Activated CD4-positive, CD25-positive, alpha-beta regulatory T cell treated with anti-CD3 and anti-CD28 coated beads, Interleukin-2, amount 50 U/mL, for 24 hours (primary cell): ENCODE measurements around the gene CELF2.
A peak's percentile ranks its signal among the peaks of the same experiment; 100 is the strongest.

Experiments
- ATAC-seq, 2 donors: fragments of 150-1000 bp; cut with Tn5 transposase; one replicate each; pipeline ENCODE4 v1.10.0; 2021; ENCODE audit warnings: mild to moderate bottlenecking in 1 of 2, moderate library complexity in 1 of 2

CELF2 gene

DNA sequence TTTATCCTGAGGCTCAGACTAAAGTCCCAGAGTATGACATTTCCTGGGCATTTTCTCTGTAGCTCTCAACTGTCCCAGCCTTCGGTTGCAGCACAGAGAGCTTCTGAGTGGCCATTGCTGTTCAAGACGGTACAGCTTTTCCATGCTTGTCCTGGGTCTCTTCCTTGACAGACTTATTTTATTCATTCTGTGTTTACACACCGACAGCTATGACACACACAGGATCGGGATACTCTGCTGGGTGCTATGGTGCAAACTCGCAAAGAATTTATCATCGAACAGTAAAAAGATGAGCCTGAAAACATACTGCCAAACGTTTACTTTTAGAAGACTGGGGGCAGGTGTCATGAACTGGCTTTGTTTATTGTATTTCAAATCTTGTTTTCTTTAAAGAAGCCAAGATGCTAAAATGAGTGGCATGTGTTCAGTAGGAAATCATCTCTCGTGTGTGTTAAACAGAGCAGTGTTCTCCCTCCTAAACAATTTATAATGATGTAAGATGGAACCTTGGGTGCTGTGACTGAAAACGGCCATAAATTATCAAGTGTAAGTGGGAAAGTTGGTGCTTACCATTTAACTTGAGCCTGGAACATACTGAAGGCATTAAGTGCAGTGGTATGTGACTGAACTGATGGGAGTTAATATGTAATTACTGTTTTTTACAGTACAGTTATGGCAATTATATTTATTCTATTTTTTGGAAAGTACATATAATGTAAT is 120.8 kb downstream of the CELF2 start:
- no peak for ATAC-seq

GRCh38 chr10:11140963-11141362 is 123.3 kb downstream of the CELF2 start:
- no peak for ATAC-seq

DNA sequence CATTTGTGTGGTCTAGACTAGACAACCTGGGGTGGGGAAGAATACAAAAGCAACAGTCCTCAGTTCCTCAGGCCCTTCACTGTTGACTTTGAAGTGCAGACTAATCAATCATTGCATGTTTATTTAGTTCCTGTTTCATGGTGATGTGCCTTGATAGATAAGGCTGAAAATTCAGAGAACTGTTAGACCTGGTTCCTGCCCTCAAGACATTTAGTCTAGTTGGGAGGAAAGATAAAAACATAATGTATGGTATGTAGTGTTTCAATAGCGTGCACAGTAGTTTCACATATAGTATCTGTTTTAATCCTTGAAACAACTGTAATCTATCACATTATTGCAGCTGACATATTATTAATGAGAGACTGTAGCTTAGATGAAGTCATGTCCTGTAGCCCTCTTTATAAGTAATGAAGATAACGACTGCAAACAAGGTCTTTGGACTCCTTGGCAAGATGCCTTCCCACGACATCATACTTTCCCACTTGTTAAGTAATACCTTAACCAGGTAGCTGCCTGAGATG is 124.0 kb downstream of the CELF2 start:
- ATAC-seq, result peak; percentile 46 to 60

DNA sequence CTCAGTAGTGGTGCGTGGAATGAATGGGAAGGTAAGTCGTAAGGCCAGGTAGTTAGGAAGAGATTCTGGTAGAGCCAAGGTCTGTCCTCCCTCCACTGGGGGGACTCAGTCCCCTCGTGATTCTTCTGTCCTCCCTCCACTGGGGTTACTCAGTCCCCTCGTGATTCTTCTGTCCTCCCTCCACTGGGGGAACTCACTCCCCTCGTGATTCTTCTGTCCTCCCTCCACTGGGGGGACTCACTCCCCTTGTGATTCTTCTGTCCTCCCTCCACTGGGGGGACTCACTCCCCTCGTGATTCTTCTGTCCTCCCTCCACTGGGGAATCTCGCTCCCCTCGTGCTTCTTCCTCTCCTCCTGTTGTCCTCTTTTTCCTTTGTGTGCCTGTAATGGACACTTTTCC is 125.1 kb downstream of the CELF2 start:
- ATAC-seq, result no peak

GRCh38 chr10:11143242-11143641 is 125.6 kb downstream of the CELF2 start:
- ATAC-seq, result no peak

GRCh38 chr10:11144626-11145494 is 127.2 kb downstream of the CELF2 start:
- no peak for ATAC-seq

GRCh38 chr10:11145495-11145855 is 127.8 kb downstream of the CELF2 start:
- peak; percentile 53 to 59 for ATAC-seq

- no peak for ATAC-seq
These were observed 128.9 kb downstream of the CELF2 start for GRCh38 chr10:11146402-11147171.

DNA sequence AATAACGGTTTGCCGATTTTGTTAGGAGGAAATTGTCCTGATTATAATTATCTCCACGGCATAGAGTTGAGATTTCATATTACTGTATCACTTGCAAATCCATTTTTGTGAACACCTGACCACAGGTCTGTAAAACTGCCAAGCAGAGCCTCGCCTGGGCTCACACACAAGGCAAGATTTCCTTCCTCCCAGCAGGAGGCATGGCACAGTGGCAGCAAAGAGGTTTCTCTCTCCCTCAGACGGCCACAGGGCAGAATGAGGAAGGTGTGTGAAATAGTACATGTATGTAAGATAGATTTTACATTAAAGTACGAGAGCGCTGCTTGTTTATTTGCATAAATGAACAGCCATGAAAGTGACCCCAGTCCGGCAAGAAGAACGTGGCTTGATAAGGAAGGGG is 130.1 kb downstream of the CELF2 start:
- ATAC-seq, result no peak

- ATAC-seq, result no peak
These were observed 130.7 kb downstream of the CELF2 start for GRCh38 chr10:11148142-11149028.

DNA sequence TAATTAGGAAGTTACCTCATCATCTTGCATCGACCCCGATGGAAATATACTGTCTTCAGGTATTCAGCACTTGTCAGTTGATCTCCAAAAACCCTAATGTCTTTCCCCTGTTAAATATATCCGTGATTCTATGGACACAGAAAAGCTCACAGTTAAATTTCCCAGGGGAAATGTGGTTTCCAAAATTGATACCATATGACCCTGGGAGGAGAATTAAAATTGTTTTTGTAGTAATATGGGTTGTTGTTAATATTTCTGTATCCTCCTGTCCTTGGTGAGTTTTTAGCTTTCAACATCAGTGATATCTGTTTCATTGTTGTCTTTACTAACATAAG is 132.1 kb downstream of the CELF2 start:
- ATAC-seq, result no peak

DNA sequence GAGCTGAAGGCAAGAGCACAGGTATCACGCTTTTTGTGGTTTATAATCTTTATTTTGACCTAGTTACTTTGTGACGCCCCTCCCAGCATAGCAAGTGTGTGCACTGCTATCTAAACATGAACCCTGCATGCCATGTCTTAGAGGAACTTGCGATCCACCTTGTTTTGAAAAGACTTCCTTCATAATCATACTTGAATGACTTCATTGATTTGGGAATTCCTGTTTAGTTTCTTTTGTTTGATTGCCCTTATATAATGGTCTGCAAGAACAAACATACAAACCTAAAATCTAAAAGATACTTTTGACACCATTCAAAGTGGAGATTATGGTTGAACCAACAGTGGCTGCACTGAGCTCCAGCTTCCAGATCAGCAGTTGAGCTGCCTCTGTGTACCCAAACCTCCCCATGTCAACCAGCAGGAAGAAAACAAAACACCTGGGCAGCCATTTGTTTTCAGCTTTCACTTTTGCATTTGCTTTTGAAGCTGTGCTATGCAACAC is 132.6 kb downstream of the CELF2 start:
- ATAC-seq, result peak in 1 of 2 donors; percentile 30

GRCh38 chr10:11150879-11151415 is 133.3 kb downstream of the CELF2 start:
- no peak for ATAC-seq

GRCh38 chr10:11152801-11153200 is 135.1 kb downstream of the CELF2 start:
- ATAC-seq, result no peak

DNA sequence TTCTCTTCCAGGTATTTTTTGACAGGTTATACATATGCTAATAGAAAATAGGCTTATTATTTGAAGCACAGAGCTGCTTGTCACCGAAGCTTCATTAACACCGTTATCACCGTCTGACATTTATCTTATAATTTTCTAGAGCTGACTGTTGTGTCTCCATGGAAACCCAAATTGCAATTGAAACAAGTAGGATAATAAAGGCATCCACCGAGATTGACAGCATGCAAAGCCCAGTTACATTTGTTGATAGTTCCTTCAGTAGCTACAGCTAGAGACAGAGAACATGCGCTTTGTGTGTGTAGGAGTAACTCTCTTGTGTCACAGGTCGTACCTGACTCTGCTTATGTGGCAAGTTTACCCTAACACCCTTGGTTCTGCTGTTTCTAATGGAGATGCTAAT is 135.6 kb downstream of the CELF2 start:
- ATAC-seq, result no peak

- no peak for ATAC-seq
These were observed 136.1 kb downstream of the CELF2 start for GRCh38 chr10:11153766-11154165.

- ATAC-seq, result no peak
These were observed 136.7 kb downstream of the CELF2 start for GRCh38 chr10:11154333-11154732.

DNA sequence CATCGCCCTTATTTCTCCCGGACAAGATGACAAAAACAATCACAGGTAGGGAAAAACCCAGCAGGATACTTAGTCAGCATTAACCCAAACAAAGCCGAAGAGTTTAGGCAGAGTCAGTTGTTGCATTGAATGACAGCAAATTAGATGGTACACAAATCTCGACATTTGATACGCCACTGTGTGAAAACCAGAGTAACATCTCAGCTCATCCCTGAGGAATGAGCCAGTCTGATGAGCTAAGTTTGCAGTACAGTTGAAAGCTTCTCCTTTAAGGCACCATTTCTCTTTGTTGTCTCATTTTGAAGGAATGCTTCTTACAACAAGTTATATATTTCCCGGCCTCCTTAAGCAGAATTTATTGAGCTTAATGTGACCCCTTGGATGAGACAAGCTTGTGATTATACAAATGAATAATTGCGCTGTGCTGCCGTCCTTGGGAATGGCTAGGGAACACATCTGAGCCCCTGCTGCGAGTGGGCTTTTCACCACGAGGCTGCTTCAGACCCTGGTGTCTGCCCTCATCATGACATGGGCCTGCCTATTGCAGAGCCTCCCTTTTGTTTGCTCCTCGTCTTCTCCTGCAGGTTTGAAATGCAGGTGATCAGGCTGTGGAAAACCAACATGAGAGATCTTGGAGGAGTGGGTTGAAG is 137.3 kb downstream of the CELF2 start:
- no peak for ATAC-seq

DNA sequence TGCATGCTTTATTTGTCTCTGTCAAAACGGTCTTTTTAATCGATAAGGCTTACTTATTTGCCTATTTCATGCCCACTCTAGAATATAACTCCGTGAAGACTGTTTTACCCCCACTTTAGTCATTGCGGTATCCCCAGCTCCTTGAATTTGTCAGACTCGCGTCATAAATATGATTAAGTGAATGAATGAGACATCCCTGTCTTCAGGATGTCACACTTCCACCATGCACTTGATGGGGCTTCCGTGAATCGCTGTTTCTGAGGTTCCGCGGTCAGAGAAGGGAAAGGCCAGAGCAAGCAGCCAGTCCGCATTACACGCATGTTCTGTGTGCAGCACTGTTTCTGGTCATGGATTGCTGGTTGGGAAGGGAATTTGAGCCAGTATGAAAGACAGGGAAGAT is 138.8 kb downstream of the CELF2 start:
- no peak for ATAC-seq

DNA sequence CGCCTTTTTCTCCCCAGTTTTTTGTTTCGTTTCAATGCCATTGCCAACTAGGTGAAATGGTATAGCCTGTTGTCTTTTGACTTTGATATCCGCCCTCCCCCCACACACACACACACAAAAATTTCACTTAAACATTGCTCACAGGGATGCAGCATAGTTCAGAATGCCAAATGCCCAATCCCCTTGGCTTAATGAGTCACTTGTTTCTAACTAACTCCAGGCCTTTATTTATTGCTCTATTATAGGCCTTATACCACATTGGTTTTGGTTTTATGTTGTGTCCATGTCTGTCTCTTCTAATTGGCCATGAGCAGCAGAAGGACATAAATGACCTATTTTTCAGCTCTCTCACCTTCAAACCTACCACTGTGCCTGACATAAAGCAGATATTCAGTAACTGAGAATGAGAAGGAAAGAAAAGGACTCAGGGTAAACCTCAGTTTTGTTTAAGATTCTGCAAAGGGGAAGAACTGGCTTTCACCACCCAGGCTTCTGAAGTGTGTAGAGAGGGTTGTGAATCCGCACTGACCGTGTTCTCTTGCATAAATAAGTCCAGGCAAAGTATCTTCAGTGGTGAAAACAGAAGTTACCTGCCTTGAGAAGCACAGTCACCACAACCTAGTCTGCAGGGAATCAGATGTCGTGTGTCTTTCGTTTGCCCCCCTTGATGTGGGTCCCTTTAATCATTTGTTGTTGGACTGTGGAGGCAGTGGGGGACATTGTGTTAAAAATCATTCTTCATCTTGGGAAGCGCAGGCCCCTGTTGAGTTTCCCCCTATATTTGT is 139.8 kb downstream of the CELF2 start:
- ATAC-seq, result no peak
